Astrocyte (in vitro differentiated cells and primary cell): ENCODE results near the gene NFU1.

Source experiments
- CTCF ChIP-seq: IDR thresholded peaks from 2 replicates; pipeline ENCODE4 v1.5.1; 2011; ENCODE audit warnings: low read depth, mild to moderate bottlenecking, inconsistent platforms, low read length, moderate library complexity; ENCODE audit not compliant: insufficient read depth
- EZH2 ChIP-seq: IDR thresholded peaks from 2 replicates; pipeline ENCODE4 v1.6.1; 2012; ENCODE audit warnings: mild to moderate bottlenecking, low read length, inconsistent platforms; ENCODE audit not compliant: insufficient read depth

DNA sequence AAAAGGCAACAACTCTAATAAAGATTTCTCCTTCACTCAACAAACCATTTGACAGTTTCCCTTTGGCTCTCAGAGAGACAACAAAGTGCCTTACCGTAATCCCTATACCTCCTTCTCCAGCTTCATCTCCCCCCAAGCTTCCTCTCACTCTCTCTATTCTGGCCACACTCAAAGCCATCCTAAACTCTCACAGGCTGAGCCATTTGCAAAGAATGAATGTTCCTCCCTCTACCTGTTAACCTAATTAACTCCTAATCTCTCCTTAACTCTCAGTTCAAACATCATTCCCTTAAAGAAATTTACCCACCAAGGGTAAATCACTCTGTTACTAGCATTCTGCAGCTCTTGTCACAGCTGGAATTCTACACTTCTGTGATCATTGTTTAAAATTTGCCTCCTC is 88.5 kb downstream of the NFU1 start:
- TF ChIP-seq CTCF: no peak
- TF ChIP-seq EZH2: no peak
